GM12872 (cell line): Measurements from ENCODE around the gene METAP2.

Source experiments
- CTCF ChIP-seq: IDR thresholded peaks from 3 replicates; pipeline ENCODE4 v1.5.1; 2011; ENCODE audit warnings: low read depth, mild to moderate bottlenecking, low read length, moderate library complexity; ENCODE audit not compliant: insufficient read depth

METAP2 gene

DNA sequence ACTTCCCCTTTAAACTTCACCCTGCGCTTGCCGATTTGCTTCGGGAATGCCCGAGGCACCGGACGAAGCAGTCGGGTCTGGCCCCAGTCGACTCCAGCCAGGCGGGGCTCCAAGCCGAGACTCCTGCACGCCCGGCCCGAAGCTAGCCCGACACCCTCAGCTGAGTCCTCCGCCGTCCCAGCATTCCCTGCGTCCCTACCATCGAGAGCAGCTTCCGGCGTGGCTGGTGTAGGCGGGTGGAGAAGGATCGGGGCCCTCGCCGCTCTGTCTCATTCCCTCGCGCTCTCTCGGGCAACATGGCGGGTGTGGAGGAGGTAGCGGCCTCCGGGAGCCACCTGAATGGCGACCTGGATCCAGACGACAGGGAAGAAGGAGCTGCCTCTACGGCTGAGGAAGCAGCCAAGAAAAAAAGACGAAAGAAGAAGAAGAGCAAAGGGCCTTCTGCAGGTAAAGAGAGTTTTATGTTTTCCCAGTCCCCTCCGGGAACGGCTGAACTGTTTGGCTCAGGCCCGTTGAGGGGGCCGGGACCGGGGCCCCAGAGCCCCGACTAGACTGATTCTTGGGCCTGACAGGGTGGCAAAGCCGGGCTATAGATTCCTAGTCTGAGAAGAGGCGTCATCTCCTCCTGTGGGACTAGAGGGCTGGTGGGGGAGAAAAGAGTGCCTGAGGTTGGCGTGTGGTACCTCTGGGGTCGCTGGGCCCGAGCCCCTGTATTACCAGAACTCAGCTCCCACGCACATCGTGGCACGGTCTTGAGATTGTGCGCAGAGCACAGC is at the start of gene METAP2:
Gene METAP2 (plus strand): TSS at position 269 of the 776 bp plus-strand sequence. CDS start 28 bp downstream, at position 297.
- TF ChIP-seq CTCF, result no peak

GRCh38 chr12:95424271-95424994 is 49.5 kb upstream of the METAP2 start:
- TF ChIP-seq CTCF, result no peak

- no peak for TF ChIP-seq CTCF
Observed at GRCh38 chr12:95429172-95429510, 44.8 kb upstream of the METAP2 start.

DNA sequence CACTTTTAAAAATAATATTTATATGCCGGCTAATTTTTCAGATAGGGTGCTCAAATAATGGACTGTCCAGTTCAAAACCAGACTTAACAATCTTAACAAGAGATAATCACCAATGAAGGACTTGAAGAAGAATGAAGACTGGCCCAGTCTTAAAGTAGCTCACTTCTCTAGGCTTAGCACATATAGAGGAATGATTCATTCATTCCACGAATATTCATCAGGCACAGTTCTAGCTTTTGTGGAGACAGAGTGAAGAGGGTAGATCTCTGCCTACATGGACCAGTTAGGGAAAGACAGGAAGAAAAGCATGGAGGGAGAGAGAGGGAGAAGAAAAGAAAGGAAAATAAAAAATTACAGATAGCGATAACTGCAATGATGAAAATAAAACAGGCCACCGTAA is 42.8 kb upstream of the METAP2 start:
- TF ChIP-seq CTCF, result no peak

DNA sequence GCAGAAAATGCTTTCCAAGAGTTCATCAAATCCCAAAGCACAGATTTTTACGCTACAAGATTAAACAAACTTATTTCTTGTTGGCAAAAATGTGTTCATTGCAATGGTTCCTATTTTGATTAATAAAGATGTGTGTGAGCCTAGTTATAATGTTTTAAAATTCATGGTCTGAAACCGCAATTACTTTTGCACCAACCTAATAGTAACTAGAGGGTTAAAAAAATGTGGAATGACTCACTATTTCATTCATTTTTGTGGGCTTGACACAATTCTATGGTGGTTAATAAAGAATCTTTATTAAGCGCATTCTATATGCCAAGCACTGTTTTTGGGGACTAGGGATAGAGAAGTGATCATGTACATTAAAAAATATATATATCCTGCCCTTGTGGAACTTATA is 38.6 kb upstream of the METAP2 start:
- TF ChIP-seq CTCF, result no peak

- TF ChIP-seq CTCF, result no peak
Observed at GRCh38 chr12:95437565-95437964, 36.4 kb upstream of the METAP2 start.

GRCh38 chr12:95439461-95440230 is 34.3 kb upstream of the METAP2 start:
- TF ChIP-seq CTCF, result no peak
